ENCODE measurements around the gene LAMC1.

- TF ChIP-seq POLR2AphosphoS5 (IDR thresholded peaks at IDR 0.05) (no peak), POLR2A (IDR thresholded peaks at IDR 0.05) (no peak)
Measured at GRCh38 chr1:182996816-182997215, 26.4 kb upstream of the LAMC1 start.
